SH-SY5Y (cell line): Measurements from ENCODE around the gene FYB2.

ENCODE experiments used
- GATA2 ChIP-seq: IDR thresholded peaks from 2 replicates; pipeline ENCODE4 v1.6.1; 2011; ENCODE audit warnings: mild to moderate bottlenecking, low read depth, low read length
- GATA3 ChIP-seq: IDR thresholded peaks from 2 replicates; pipeline ENCODE4 v1.6.1; 2011; ENCODE audit warnings: low read depth, mild to moderate bottlenecking, low read length, moderate library complexity

- TF ChIP-seq GATA2 (no peak), GATA3 (no peak)
These were observed 45.7 kb downstream of the FYB2 start for GRCh38 chr1:56773341-56774066.
